ENCODE results near the gene RNF225.
"Not testable (repeated sequence)": the region's sequence is repeated elsewhere in the genome, so short reads cannot be mapped to it uniquely, and the experiment has no call there.

The RNF225 gene

DNA sequence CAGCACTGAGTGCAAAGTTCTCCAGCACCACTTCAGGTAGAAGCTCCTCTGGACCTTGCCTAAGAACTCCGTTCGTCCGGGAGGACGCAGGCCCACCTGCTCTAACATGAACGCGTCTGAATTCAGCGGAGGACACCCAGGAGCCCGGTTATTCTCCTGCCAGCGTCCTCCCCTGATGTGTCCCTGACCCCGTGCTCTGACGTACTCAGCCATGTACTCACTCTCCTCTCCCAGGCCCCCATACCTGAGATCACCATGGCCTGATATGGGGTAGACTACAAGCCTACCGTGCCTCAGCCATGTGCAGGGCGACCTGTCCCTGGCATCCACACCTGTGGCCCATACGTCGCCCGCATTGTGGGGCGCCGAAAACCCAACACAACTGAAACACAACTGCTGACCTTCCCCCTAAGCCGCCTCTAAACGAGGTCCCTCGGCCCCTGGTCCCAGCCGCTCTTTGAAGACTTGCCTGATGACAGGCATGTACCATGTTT lies 12.2 kb downstream of the RNF225 start:
- DNase-seq (ENCODE audit: low spot score) (no peak), FAIRE-seq (no peak)

DNA sequence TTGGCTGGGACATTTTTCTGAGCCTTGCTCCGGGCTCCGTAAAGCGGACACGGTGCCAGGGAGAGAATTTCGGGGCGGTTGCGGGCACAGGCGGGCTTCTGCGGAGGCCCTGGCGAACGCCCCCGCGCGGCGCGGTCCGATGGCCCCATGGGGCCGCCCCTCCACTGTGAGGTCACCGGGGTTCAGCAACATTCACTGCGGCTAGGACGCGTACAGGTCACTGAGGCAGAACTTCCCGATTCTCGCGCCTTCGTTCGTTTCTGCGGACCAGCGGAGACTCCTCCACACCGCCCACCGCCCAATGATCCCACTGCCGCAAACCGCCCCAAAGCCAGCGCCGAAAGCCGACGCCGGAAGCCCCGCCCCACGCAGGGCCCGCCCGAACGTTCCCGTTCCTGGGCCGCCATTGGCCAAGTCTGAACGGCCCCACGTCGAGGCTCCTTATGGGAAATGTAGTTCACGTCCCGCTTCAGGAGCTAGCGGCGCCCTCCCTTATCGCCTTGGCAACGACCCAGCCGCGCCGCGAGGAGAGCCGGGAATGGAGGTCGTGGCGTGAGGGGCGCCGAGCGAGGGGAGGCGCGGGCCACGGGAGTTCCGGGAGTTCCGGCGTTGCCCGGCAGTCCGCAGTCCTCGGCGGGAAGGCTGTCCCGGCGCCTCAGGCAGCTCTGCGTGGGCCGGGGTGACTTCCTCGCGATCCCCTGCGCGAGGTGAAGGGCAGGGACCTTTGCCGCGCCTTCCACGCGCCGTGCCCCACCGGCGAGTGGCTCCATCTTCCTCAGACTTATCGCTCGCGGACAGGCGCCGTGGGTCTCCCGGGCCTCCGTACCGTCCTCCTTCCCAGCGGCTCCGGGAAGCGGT lies 12.9 kb downstream of the RNF225 start, which contains the start of gene ZNF584:
Gene ZNF584 (plus strand): TSS at position 498 of the 858 bp plus-strand sequence. CDS start 499 bp downstream, outside the sequence.
- DNase-seq (ENCODE audit: low spot score): peak; percentile 85
- no peak for FAIRE-seq

- DNase-seq (ENCODE audit: low spot score): no peak
- no peak for FAIRE-seq
These were observed 13.7 kb downstream of the RNF225 start for GRCh38 chr19:58409010-58409790.

GRCh38 chr19:58416604-58417003 lies 21.1 kb downstream of the RNF225 start:
- FAIRE-seq (no peak), DNase-seq (ENCODE audit: low spot score) (no peak)

- FAIRE-seq (no peak), DNase-seq (ENCODE audit: low spot score) (no peak)
These were observed 21.6 kb downstream of the RNF225 start for GRCh38 chr19:58417071-58417470.

DNA sequence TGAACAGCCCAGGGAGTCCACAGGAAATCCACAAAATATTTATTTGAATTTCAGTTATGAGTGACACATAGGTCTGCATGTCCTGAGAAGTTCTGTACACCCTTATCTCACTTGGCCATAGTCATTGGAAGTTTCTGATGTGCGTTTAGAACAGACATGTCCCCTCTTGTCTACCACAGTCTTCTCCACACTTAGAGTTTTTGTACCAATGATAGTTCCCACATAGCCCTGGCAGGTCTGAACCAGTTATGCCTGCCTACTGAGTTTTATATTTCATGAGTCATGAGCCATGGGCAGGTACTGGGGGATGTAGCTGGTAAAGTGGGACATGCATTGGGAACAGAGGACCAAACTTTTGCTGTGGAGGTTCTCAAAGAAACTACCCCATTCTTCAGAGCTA lies 33.2 kb downstream of the RNF225 start:
- no peak for DNase-seq (ENCODE audit: low spot score)
- no peak for FAIRE-seq

GRCh38 chr19:58429745-58430144 lies 34.3 kb downstream of the RNF225 start:
- DNase-seq (ENCODE audit: low spot score) (no peak), FAIRE-seq (no peak)

- FAIRE-seq: no peak
These were observed 38.8 kb downstream of the RNF225 start for GRCh38 chr19:58434217-58434616.

DNA sequence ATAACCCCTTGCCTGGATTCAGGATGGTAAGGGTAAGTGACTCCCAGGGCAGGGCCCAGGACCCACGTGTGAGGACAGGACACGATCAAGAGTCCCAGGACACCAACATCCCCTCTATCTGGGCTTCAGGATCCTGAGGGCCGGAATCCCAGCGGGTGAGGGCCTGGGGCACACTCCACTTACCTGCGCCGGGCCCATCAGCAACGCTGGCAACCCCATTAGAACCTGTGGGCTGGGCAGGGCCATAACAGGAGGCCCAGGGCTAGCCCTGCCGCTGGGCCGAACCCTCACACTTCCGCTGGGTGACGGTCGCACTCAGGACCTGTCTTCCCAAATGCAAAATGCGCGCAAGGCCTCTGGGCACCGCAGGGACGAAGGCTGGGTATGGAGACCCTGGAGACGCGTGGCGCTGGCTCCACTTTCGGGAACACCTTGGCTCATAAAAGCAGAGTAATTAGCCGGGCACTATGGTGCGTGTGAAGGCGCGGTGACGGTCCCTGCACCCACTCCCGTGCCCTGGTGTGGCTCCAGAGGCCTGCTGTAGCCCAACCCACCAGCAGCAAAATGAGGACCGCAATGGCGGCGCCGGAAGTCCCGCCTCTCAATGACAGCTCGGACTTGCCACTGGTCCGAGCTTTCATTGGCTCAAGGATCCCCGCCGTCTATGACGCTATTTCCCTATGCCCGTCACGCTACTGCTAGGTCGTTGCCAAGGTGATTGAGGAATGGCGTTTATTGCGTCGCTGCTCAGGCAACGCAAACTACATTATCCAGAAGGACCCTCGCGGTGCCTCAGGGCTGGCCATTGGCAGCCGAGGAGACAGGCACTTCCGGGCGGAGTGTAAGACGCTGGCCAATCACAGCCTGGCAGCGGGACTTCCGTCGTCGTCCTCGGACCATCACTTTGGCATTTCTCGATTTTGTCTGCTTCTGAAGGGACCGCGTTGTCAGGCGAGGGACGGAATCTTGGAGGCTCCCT lies 44.4 kb downstream of the RNF225 start, which contains the start of gene ZNF132:
Gene ZNF132 (minus strand): TSS at position 578 of the 979 bp plus-strand sequence. CDS start 332 bp downstream, at position 246.
- DNase-seq (ENCODE audit: low spot score) (peak; percentile 8), FAIRE-seq (no peak)

More at GRCh38 chr19:58434217-58434616, 38.8 kb downstream of the RNF225 start:
- no peak for DNase-seq (ENCODE audit: low spot score)

DNA sequence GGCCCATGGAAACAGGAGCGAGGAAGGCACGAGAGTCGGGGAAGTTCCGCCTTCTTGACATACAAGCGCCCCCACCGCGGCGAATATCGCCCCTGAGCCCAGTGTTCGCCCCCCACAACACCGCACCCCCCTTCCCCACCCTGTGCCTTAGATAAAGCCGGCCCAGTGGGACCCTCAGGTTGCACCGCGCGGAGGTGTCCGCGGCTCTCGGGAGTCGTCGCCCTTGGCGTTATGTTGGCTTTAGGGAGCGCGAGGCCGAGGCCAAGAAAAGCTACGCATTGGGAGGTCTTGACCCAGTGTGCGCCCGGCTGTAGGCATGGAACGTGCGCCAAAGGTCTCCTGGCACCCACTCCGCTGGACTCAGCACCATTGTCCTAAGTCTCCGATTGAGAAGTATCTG lies 45.1 kb downstream of the RNF225 start:
- DNase-seq (ENCODE audit: low spot score): no peak
- FAIRE-seq: no peak

DNA sequence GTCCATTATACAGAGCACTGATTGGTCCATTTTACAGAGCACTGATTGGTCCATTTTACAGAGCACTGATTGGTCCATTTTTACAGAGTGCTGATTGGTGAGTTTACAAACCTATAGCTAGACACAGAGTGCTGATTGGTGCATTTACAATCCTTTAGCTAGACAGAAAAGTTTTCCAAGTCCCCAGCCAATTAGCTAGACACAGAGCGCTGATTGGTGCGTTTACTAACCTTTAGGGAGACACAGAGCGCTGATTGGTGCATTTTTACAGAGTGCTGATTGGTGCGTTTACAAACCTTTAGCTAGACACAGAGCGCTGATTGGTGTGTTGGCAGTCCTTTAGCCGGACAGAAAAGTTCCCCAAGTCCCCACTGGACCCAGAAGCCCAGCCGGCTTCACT lies 47.5 kb downstream of the RNF225 start:
- not testable (repeated sequence) for FAIRE-seq; DNase-seq (ENCODE audit: low spot score)
